SJCRH30 (cell line): ENCODE data around the gene GTF2A1. TPM values are rescaled to one million over a fixed set of nuclear protein-coding genes. Genes with fewer than 3 reads are reported as not detected.

Source experiments
- DNase-seq, 2 experiments: peaks; one replicate each; pipeline ENCODE4 v3.0.0-alpha.2; 2015 to 2020
- H3K27ac ChIP-seq: fragments of 250-450 bp; sonication (Bioruptor Pico); 2 replicates; pipeline ENCODE4 v1.5.1; 2020; ENCODE audit warnings: mild to moderate bottlenecking, moderate library complexity
- H3K27me3 ChIP-seq: fragments of 250-450 bp; sonication (Bioruptor Pico); 2 replicates; pipeline ENCODE4 v1.5.1; 2020; ENCODE audit warnings: mild to moderate bottlenecking, moderate library complexity
- H3K36me3 ChIP-seq: fragments of 250-450 bp; sonication (Bioruptor Pico); 2 replicates; pipeline ENCODE4 v1.5.1; 2020; ENCODE audit warnings: mild to moderate bottlenecking, moderate library complexity
- H3K4me1 ChIP-seq: fragments of 250-450 bp; sonication (Bioruptor Pico); 2 replicates; pipeline ENCODE4 v1.5.1; 2020; ENCODE audit warnings: mild to moderate bottlenecking, moderate library complexity
- H3K4me3 ChIP-seq: fragments of 250-450 bp; sonication (Bioruptor Pico); 2 replicates; pipeline ENCODE4 v1.5.1; 2020; ENCODE audit warnings: mild to moderate bottlenecking, moderate library complexity
- H3K9me3 ChIP-seq: fragments of 250-450 bp; sonication (Bioruptor Pico); replicated peaks from 2 replicates; pipeline ENCODE4 v1.5.1; 2020; ENCODE audit warnings: mild to moderate bottlenecking, moderate library complexity
- total RNA-seq: library from RNA; depleted of rRNA; stranded (reverse); fragments of >200 nt; shearing (Covaris generic); gene quantifications from 2 replicates; pipeline ENCODE4 v1.2.3, GENCODE V29; 2014

Gene GTF2A1
- total RNA-seq, 1 experiment from 2014 or later: 27.3 TPM

GRCh38 chr14:81219210-81219758 lies 1.5 kb downstream of the GTF2A1 start:
- peaks cover 15% of the 10 kb centered on the region for H3K4me1 ChIP-seq

GRCh38 chr14:81211844-81212243 lies 8.9 kb downstream of the GTF2A1 start:
- H3K36me3 ChIP-seq: peaks cover 60% of the 10 kb centered on the region
- no peak overlapping the region for H3K27ac ChIP-seq
- no peak for DNase-seq
- H3K4me3 ChIP-seq: no peak overlapping the region
- H3K27me3 ChIP-seq: no peaks in the 10 kb centered on the region
- H3K9me3 ChIP-seq: no peaks in the 10 kb centered on the region
- H3K4me1 ChIP-seq: no peaks in the 10 kb centered on the region

More at GRCh38 chr14:81219210-81219758, 1.5 kb downstream of the GTF2A1 start:
- no peaks in the 10 kb centered on the region for H3K27me3 ChIP-seq
- peaks cover 17% of the 10 kb centered on the region for H3K36me3 ChIP-seq
- peak; percentile 94 to 97 for DNase-seq
- H3K4me3 ChIP-seq: peak overlapping the region; percentile 93
- H3K27ac ChIP-seq: peak overlapping the region; percentile 97
- H3K9me3 ChIP-seq: no peaks in the 10 kb centered on the region

GRCh38 chr14:81209167-81209836 lies 11.5 kb downstream of the GTF2A1 start:
- Histone ChIP-seq H3K27me3 (no peaks in the 10 kb centered on the region), H3K36me3 (peaks cover 50% of the 10 kb centered on the region), H3K27ac (no peak overlapping the region), H3K9me3 (no peaks in the 10 kb centered on the region), H3K4me1 (no peaks in the 10 kb centered on the region), H3K4me3 (no peak overlapping the region)
- no peak for DNase-seq

GRCh38 chr14:81208489-81208888 lies 12.3 kb downstream of the GTF2A1 start:
- Histone ChIP-seq H3K4me3 (no peak overlapping the region), H3K36me3 (peaks cover 47% of the 10 kb centered on the region)
- DNase-seq: no peak

GRCh38 chr14:81206115-81206514 lies 14.6 kb downstream of the GTF2A1 start:
- H3K36me3 ChIP-seq: peaks cover 50% of the 10 kb centered on the region
- no peak overlapping the region for H3K4me3 ChIP-seq
- H3K4me1 ChIP-seq: no peaks in the 10 kb centered on the region
- H3K27ac ChIP-seq: no peak overlapping the region
- DNase-seq: no peak
- H3K9me3 ChIP-seq: no peaks in the 10 kb centered on the region
- no peaks in the 10 kb centered on the region for H3K27me3 ChIP-seq

More at GRCh38 chr14:81208489-81208888, 12.3 kb downstream of the GTF2A1 start:
- H3K4me1 ChIP-seq: no peaks in the 10 kb centered on the region
- H3K27ac ChIP-seq: no peak overlapping the region
- no peaks in the 10 kb centered on the region for H3K9me3 ChIP-seq
- no peaks in the 10 kb centered on the region for H3K27me3 ChIP-seq

- no peak for DNase-seq
- Histone ChIP-seq H3K36me3 (peaks cover 48% of the 10 kb centered on the region), H3K27ac (no peak overlapping the region), H3K4me1 (no peaks in the 10 kb centered on the region), H3K4me3 (no peak overlapping the region), H3K9me3 (no peaks in the 10 kb centered on the region), H3K27me3 (no peaks in the 10 kb centered on the region)
These were observed 15.1 kb downstream of the GTF2A1 start for GRCh38 chr14:81205639-81206038.

- Histone ChIP-seq H3K9me3 (no peaks in the 10 kb centered on the region), H3K27ac (no peak overlapping the region), H3K27me3 (no peaks in the 10 kb centered on the region), H3K36me3 (peaks cover 39% of the 10 kb centered on the region), H3K4me1 (no peaks in the 10 kb centered on the region), H3K4me3 (no peak overlapping the region)
- DNase-seq: no peak
These were observed 20.7 kb downstream of the GTF2A1 start for GRCh38 chr14:81200054-81200453.

- no peak for DNase-seq
- Histone ChIP-seq H3K36me3 (peaks cover 42% of the 10 kb centered on the region), H3K9me3 (no peaks in the 10 kb centered on the region), H3K4me3 (no peak overlapping the region), H3K27ac (no peak overlapping the region), H3K4me1 (no peaks in the 10 kb centered on the region), H3K27me3 (no peaks in the 10 kb centered on the region)
These were observed 21.7 kb downstream of the GTF2A1 start for GRCh38 chr14:81199084-81199483.

GRCh38 chr14:81198651-81199050 lies 22.1 kb downstream of the GTF2A1 start:
- Histone ChIP-seq H3K9me3 (no peaks in the 10 kb centered on the region), H3K4me1 (no peaks in the 10 kb centered on the region), H3K4me3 (no peak overlapping the region), H3K27me3 (no peaks in the 10 kb centered on the region), H3K36me3 (peaks cover 45% of the 10 kb centered on the region), H3K27ac (no peak overlapping the region)
- no peak for DNase-seq

GRCh38 chr14:81193924-81194633 lies 26.7 kb downstream of the GTF2A1 start:
- no peak overlapping the region for H3K27ac ChIP-seq
- H3K36me3 ChIP-seq: peaks cover 49% of the 10 kb centered on the region
- H3K4me1 ChIP-seq: no peaks in the 10 kb centered on the region
- DNase-seq: no peak
- no peak overlapping the region for H3K4me3 ChIP-seq
- no peaks in the 10 kb centered on the region for H3K27me3 ChIP-seq
- no peaks in the 10 kb centered on the region for H3K9me3 ChIP-seq

- no peak for DNase-seq
- H3K27ac ChIP-seq: no peak overlapping the region
- H3K9me3 ChIP-seq: no peaks in the 10 kb centered on the region
- peaks cover 54% of the 10 kb centered on the region for H3K36me3 ChIP-seq
- no peak overlapping the region for H3K4me3 ChIP-seq
- no peaks in the 10 kb centered on the region for H3K27me3 ChIP-seq
- no peaks in the 10 kb centered on the region for H3K4me1 ChIP-seq
These were observed 28.2 kb downstream of the GTF2A1 start for GRCh38 chr14:81192594-81192993.

GRCh38 chr14:81187832-81188522 lies 32.8 kb downstream of the GTF2A1 start:
- no peaks in the 10 kb centered on the region for H3K27me3 ChIP-seq
- no peaks in the 10 kb centered on the region for H3K4me1 ChIP-seq
- H3K9me3 ChIP-seq: no peaks in the 10 kb centered on the region
- no peak overlapping the region for H3K4me3 ChIP-seq
- peaks cover 61% of the 10 kb centered on the region for H3K36me3 ChIP-seq
- DNase-seq: no peak
- H3K27ac ChIP-seq: no peak overlapping the region

GRCh38 chr14:81179631-81180030 lies 41.1 kb downstream of the GTF2A1 start:
- peaks cover 21% of the 10 kb centered on the region for H3K36me3 ChIP-seq
- no peak overlapping the region for H3K27ac ChIP-seq
- no peaks in the 10 kb centered on the region for H3K4me1 ChIP-seq
- H3K9me3 ChIP-seq: no peaks in the 10 kb centered on the region
- no peak for DNase-seq
- H3K27me3 ChIP-seq: no peaks in the 10 kb centered on the region
- no peak overlapping the region for H3K4me3 ChIP-seq

GRCh38 chr14:81178063-81178462 lies 42.7 kb downstream of the GTF2A1 start:
- Histone ChIP-seq H3K27ac (no peak overlapping the region), H3K4me3 (no peak overlapping the region)
- DNase-seq: no peak

GRCh38 chr14:81177225-81177624 lies 43.5 kb downstream of the GTF2A1 start:
- no peak for DNase-seq
- Histone ChIP-seq H3K4me1 (no peaks in the 10 kb centered on the region), H3K27ac (no peak overlapping the region), H3K36me3 (peaks cover 7% of the 10 kb centered on the region; the same call in 1 of the 2 replicates), H3K9me3 (no peaks in the 10 kb centered on the region), H3K27me3 (no peaks in the 10 kb centered on the region), H3K4me3 (no peak overlapping the region)

More at GRCh38 chr14:81178063-81178462, 42.7 kb downstream of the GTF2A1 start:
- Histone ChIP-seq H3K4me1 (no peaks in the 10 kb centered on the region), H3K27me3 (no peaks in the 10 kb centered on the region), H3K9me3 (no peaks in the 10 kb centered on the region), H3K36me3 (peaks cover 11% of the 10 kb centered on the region; the same call in 1 of the 2 replicates)
